Effector memory CD4-positive, alpha-beta T cell (primary cell): ENCODE results near the gene ZFP69B.
"Not testable (repeated sequence)": the region's sequence is repeated elsewhere in the genome, so short reads cannot be mapped to it uniquely, and the experiment has no call there.

Experiments
- DNase-seq, 3 donors: peaks; one replicate each; pipeline ENCODE4 v3.0.0-alpha.2; 2020
- H3K27ac ChIP-seq: 2 replicates; pipeline ENCODE4 v1.7.0; 2013; ENCODE audit warnings: mild to moderate bottlenecking, low read length, moderate library complexity; ENCODE audit not compliant: insufficient read depth, poor library complexity, severe bottlenecking
- H3K27me3 ChIP-seq: replicated peaks from 2 replicates; pipeline ENCODE4 v1.7.0; 2013; ENCODE audit warnings: mild to moderate bottlenecking, low read length; ENCODE audit not compliant: insufficient read depth, control insufficient read depth, poor library complexity, severe bottlenecking
- H3K36me3 ChIP-seq: 2 replicates; pipeline ENCODE4 v1.7.0; 2013; ENCODE audit warnings: mild to moderate bottlenecking, low read length, moderate library complexity; ENCODE audit not compliant: control insufficient read depth, insufficient read depth
- H3K4me1 ChIP-seq: 2 replicates; pipeline ENCODE4 v1.7.0; 2013; ENCODE audit warnings: low read length, mild to moderate bottlenecking; ENCODE audit not compliant: control insufficient read depth, insufficient read depth, poor library complexity, severe bottlenecking
- H3K4me3 ChIP-seq: 2 replicates; pipeline ENCODE4 v1.7.0; 2013; ENCODE audit warnings: low read length, low read depth, mild to moderate bottlenecking; ENCODE audit not compliant: insufficient read depth, poor library complexity, severe bottlenecking
- H3K9me3 ChIP-seq: 2 replicates; pipeline ENCODE4 v1.7.0; 2013; ENCODE audit warnings: mild to moderate bottlenecking, low read length, moderate library complexity; ENCODE audit not compliant: control insufficient read depth

The ZFP69B gene

DNA sequence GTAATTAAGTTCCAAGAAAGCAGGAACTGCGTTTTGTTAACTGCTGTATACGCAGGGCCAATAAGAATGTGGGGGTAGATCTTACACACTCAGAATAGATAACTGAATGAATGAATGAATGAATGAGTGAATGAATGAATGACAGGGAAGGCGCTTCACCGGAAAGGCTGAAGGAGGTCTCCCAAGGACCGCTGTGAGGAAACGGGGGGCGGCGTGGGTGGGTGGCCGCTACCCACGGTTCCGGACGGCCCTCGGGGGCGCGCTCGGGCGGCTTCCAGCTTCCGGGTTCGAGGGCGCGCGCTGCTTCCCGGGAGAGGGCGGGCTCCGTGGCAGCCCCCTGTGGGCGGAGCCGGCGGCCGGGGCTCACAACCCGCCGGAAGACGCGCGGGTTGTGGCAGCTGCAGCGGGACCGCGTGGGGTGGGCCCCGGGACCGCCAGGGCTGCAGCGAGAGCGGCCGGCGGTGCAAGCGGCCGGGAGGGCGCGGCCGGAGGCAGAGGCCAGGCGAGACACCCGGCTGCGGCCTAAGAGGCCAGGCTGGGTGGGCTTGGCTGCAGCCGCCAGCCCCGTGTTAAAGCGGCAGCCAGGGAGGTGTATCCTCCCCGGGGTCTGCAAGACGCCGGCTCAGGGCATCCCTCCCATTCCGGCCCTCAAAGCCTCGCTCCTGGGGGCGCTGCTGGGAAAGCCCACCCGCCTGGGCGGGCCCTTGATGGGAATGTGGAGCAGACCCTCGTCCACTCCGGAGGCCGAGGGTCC, 26.8 kb downstream of the ZFP69B start, which contains the start of gene ZFP69:
Gene ZFP69 (plus strand): TSS at position 367 of the 754 bp plus-strand sequence. CDS start 2,072 bp downstream, outside the sequence.
- Histone ChIP-seq H3K4me3 (peak within 1 kb of the TSS; percentile 76), H3K4me1 (no peaks in the 10 kb centered on the region), H3K9me3 (no peaks in the 10 kb centered on the region), H3K36me3 (peaks cover 15% of the 10 kb centered on the region), H3K27me3 (no peaks in the 10 kb centered on the region), H3K27ac (peak within 1 kb of the TSS; percentile 47)
- DNase-seq: peak; percentile 42 to 50 (median 45)

DNA sequence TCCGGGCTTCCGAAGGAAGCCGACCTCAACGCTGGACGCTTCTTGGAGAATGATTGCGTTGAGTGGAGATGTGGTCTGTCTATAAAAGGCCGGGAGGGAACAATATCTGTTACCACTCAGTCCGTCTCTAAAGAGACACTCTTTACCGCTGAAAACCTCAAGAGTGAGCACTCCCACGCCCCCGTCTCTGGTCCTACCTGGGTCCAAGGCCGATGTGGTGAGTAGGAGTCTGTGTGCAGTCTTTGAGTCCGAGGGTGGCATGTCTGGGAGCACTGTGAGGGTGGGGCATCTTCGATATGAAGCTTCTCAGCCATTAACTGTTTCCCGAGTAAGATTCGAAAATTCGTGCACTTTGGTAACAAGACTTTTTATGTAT, 27.4 kb downstream of the ZFP69B start:
- peak overlapping the region; percentile 47 for H3K27ac ChIP-seq
- peaks cover 17% of the 10 kb centered on the region for H3K36me3 ChIP-seq
- no peak for DNase-seq
- no peaks in the 10 kb centered on the region for H3K9me3 ChIP-seq
- H3K4me1 ChIP-seq: no peaks in the 10 kb centered on the region
- peak overlapping the region; percentile 76 for H3K4me3 ChIP-seq
- H3K27me3 ChIP-seq: no peaks in the 10 kb centered on the region

DNA sequence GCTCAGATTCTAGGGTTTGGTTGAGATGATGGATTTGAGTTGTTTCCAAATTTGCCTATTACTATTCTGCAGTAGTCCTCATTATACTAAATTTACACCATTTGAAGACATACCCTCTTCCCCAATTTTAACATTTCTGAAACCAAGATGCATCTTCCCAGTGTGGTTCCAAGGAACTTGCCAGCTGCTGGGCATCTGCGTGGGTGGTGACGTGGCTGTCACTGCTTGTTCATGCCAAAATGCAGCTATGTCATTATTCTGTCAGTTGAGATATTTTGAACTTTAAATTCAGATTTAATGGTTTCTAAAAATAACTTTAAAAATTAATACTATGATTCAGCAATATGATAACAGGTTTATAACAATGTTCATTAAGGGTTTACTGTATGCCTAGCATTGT, 28.0 kb downstream of the ZFP69B start:
- no peak overlapping the region for H3K4me3 ChIP-seq

DNA sequence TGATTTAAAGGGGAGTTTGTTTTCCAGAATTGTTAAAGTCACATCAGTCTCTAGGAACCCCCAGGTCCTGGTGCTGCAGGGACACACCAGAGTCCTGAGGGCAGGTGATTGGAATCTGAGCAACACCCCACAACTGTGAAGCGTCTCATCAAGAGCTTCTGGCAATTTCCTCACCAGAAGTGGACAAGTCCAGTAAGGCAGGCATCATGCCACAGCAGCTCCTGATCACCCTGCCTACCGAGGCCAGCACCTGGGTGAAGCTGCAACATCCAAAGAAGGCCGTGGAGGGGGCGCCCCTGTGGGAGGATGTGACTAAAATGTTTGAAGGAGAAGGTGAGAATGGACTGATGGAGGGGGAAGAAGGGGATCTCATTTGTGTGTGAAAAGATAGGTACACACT, 28.9 kb downstream of the ZFP69B start:
- H3K9me3 ChIP-seq: no peaks in the 10 kb centered on the region
- H3K36me3 ChIP-seq: peaks cover 20% of the 10 kb centered on the region
- no peaks in the 10 kb centered on the region for H3K4me1 ChIP-seq
- no peak overlapping the region for H3K27ac ChIP-seq
- H3K4me3 ChIP-seq: no peak overlapping the region
- H3K27me3 ChIP-seq: no peaks in the 10 kb centered on the region
- DNase-seq: no peak

More for the DNA sequence above, 28.0 kb downstream of the ZFP69B start:
- DNase-seq: no peak
- no peaks in the 10 kb centered on the region for H3K27me3 ChIP-seq
- H3K9me3 ChIP-seq: no peaks in the 10 kb centered on the region
- H3K4me1 ChIP-seq: no peaks in the 10 kb centered on the region
- peaks cover 20% of the 10 kb centered on the region for H3K36me3 ChIP-seq
- no peak overlapping the region for H3K27ac ChIP-seq

DNA sequence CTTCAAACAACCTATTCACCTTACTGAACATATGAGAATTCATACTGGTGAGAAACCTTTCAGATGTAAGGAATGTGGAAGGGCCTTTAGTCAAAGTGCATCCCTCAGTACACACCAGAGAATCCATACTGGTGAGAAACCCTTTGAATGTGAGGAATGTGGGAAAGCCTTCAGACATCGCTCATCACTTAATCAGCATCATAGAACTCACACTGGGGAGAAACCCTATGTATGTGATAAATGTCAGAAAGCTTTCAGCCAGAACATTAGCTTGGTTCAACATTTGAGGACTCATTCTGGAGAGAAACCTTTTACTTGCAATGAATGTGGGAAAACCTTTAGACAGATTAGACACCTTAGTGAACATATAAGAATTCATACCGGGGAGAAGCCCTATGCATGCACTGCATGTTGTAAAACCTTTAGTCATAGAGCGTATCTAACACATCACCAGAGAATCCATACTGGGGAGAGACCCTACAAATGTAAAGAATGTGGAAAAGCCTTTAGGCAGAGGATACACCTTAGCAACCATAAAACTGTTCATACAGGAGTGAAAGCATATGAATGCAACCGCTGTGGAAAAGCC, 45.1 kb downstream of the ZFP69B start:
- Histone ChIP-seq H3K36me3 (peaks cover 31% of the 10 kb centered on the region), H3K9me3 (peaks cover 34% of the 10 kb centered on the region), H3K4me3 (no peak overlapping the region), H3K27ac (no peak overlapping the region), H3K4me1 (no peaks in the 10 kb centered on the region), H3K27me3 (no peaks in the 10 kb centered on the region)
- DNase-seq: no peak

DNA sequence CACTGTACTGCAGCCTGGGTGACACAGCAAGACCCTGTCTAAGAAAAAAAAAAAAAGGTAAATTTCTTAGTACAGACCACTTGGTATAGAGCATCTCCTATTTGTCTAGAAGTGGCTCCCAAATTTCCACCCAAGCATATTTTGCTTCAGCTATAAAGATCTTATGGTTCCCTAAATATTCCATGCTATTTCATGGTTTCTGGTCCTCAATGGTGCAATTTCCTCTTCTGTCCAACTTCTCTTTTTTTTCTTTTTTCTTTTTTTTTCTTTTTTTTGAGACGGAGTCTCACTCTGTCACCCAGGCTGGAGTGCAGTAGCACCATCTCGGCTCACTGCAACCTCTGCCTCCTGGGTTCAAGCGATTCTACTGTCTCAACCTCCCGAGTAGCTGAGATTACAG, 52.4 kb downstream of the ZFP69B start:
- not testable (repeated sequence) for H3K27me3 ChIP-seq, H3K4me3 ChIP-seq, H3K36me3 ChIP-seq, DNase-seq, H3K4me1 ChIP-seq, H3K27ac ChIP-seq
- peaks cover 13% of the 10 kb centered on the region for H3K9me3 ChIP-seq

DNA sequence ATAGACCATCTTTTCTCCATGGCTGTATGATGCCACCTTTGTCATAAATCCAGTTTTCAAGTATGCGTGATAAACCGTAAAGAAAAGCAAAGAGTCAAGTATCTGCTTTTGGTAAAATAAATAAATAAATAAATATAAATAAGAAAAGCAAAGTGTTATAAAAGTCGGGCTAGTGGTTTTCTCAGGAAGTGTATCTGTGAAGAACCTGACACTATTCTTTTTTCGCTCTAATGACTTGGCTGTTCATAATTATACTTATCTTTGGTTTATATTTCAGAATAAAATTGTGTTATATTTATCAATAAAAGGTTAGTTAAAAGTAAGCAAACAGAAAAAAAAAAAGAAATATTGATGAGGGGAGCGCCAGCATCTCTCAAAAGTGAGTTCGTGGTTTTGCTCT, 57.7 kb downstream of the ZFP69B start:
- no peak for DNase-seq
- peak overlapping the region; percentile 67 for H3K4me3 ChIP-seq
- no peaks in the 10 kb centered on the region for H3K36me3 ChIP-seq
- H3K27me3 ChIP-seq: no peaks in the 10 kb centered on the region
- H3K9me3 ChIP-seq: no peaks in the 10 kb centered on the region
- H3K27ac ChIP-seq: peak overlapping the region; percentile 52
- H3K4me1 ChIP-seq: peaks cover 4% of the 10 kb centered on the region

DNA sequence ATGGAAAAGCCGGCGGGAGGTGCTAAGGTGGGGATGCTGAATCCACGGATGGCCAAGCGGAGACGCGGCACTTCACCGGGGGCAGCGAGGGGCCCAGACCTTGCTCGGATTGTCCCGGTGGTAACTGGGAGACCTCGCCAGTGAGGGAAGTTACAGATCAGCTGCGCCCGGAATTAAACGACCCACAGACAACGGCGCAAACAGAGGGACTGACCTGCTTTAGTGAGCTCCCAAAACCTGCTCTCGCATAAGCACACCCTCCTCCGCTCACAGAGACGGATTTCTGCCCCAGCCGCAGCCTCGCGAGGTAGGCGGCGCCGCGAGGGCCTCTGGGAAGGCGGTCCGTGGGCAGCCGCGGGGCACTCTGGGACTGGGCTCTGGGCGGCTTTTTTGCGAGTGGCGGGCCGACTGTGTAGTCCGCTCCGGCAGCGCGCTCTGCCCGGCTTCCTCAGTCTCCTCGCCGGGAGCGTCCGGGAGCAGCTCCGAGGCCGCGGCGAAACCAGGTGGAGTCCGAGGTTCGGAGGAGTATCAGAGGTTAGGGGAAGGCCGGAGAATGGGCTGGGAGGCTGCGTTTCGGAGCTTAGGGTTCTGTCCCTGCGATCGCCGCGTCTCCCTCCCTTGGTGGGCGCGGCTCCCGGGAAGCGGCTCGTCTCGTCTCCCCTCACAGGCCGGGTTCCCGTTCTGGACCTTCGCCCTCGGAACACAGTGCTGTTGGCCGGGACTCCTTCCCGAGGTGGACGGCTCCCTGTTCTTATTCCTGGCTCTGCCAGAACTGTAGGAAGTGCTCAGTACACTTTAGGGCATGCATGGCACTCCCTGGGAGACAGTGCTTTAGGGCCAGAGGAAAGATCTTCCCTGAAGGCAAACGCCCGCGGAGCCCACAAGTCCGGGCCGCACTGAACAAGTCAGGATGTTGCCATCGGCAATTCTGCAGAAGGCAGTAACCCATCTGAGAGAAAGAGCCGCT, 58.4 kb downstream of the ZFP69B start, which contains the start of gene EXO5:
Gene EXO5 (plus strand): TSS at position 393 of the 967 bp plus-strand sequence. CDS start 5,778 bp downstream, outside the sequence.
- Histone ChIP-seq H3K27me3 (no peaks in the 10 kb centered on the region), H3K4me1 (peaks cover 4% of the 10 kb centered on the region), H3K4me3 (peak within 1 kb of the TSS; percentile 67), H3K9me3 (no peaks in the 10 kb centered on the region), H3K36me3 (no peaks in the 10 kb centered on the region), H3K27ac (peak within 1 kb of the TSS; percentile 52)
- DNase-seq: peak; percentile 54 to 60 (median 56)
